HG03135 (cell line): ENCODE results near the gene PDCD5.
"Not testable (repeated sequence)": the region's sequence is repeated elsewhere in the genome, so short reads cannot be mapped to it uniquely, and the experiment has no call there.

Experiments
- ATAC-seq: cut with Tn5 transposase; IDR thresholded peaks from one replicate; pipeline ENCODE4 v1.9.1; 2021; ENCODE audit warnings: mild to moderate bottlenecking, moderate library complexity; ENCODE audit not compliant: unreplicated experiment

PDCD5 gene, protein sequence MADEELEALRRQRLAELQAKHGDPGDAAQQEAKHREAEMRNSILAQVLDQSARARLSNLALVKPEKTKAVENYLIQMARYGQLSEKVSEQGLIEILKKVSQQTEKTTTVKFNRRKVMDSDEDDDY

DNA sequence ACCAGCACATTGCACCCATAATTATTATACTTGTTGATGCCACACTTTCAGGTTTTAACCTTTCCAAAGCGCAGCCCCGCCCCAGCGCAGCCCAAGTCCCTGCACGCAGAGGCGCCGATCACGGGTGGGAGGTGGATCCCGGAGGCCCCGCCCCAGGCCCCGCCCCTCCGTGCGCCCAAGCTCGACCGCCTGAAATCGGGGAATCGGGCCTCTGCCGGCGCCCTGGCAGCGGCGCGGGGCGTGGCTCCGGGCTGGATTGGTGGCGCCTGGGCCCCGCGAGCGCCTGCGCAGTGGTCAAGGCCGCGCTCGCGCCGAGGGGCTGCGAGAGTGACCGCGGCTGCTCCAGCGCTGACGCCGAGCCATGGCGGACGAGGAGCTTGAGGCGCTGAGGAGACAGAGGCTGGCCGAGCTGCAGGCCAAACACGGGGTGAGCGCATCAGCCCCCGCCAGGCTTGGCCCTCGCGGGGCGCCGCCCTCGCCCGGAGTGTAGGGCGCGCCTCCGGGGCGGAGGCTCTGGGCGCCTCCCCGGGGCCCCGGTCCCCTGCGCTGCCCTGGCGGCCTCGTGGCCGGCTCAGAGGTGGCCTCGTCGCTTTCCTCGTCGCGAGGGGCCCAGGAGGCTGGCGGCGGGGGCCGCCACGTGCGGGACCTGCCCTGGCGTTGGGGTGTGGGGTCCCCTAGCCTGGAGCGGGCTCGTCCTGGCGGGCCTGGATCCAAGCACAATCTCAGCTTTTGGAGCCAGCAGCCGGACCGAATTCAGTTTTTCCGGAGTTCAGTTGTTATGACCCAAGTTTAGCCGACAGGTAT, at the start of gene PDCD5:
Gene PDCD5, plus strand, starts transcription at position 290 of the 804 bp plus-strand sequence. Its CDS starts 72 bp downstream, at position 362.
- peak; percentile 88 for ATAC-seq

DNA sequence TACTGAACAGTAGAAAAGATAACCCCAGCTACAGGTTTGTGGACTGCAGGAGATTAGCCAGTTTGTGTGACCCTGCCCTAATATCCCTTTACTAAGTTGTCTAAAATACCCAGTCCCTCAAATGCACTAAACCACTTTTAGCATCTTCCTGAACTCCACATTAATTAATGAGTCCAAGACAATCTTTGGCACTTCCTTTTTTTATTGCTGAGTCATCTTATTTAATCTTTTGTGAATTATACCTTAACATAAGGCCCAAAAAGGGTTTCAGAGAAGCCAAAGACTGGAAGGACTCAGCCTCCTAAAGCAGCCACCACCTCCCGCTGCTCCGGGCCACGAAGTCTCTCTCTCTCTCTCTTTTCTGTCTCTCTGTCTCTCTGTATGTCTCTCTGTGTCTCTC, 48.8 kb upstream of the PDCD5 start:
- no peak for ATAC-seq

DNA sequence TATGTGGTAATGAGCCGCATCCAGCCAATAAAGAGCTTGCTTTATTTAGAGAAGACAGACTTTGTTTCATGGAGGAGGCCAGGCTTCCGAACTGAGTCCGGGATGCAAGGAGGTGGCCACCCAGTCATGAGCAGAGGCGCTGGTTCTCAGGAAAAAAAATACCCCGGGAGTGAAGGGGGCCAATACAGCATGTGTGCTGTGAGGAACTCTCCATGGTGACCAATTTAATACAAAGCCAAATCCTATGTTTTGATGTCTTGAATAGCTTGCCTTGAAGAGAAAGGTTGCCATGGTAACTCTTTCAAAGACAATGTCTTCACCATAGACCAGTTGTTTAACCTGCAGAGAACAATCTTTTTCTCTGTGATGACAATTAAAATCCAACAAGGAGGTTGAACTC, 43.4 kb upstream of the PDCD5 start:
- ATAC-seq: no peak

DNA sequence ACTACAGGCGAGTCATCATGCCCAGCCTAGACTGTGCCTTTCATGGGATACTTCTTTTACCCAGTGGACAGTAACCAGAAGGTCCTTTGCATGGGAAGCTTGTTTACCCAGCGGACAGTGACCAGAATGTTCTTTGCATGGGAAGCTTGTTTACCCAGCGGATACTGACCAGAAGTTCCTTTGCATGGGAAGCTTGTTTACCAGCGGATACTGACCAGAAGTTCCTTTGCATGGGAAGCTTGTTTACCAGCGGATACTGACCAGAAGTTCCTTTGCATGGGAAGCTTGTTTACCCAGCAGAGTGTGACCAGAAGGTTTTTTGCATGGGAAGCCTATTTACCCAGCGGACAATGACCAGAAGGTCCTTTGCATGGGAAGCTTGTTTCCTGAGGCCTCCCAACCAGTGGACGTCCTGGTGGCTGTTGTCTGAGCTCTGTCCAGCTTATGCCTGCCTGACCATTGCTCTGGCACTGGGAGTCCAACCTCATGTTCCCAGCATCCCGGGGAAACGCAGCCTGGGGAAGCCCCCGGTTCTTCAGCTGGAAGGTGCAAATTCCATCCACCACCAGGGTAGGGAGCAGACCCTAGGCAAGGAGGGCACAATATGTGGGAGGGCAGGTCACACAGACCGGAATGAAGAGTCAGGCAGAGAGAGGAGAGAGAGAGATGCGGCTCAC, 41.6 kb upstream of the PDCD5 start:
- no peak for ATAC-seq

DNA sequence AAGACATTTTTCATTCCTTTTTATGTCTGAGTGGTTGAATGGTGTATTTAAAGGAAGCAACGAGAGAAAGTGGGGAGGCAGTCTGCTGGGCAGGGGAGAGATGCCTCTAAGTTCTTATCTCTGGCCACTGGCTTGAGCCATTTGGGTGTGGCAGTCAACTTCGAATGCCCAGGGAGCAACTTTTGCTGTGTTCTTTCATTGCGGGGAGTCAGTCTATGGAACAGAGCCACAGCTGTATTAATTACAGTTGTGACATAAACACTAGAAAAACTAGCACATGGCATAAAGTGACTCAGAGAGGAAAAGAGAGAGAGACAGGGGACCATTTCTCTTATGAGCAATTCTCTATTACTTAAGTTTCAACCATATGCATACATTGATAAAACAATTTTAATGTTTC, 40.4 kb upstream of the PDCD5 start:
- ATAC-seq: no peak

DNA sequence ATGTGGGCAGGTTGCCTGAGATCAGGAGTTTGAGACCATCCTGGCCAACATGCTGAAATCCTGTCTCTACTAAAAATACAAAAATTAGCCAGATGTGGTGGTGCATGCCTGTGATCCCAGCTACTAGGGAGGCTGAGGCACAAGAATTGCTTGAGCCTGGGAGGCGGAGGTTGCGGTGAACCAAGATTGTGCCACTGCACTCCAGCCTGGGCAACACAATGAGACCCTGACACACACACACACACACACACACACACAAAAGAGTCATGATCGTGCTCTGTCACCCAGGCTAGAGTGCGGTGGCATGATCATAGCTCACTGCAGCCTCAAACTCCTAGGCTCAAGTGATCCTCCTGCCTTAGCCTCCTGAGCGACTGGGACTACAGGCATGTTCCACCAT, 39.6 kb upstream of the PDCD5 start:
- ATAC-seq: not testable (repeated sequence)

DNA sequence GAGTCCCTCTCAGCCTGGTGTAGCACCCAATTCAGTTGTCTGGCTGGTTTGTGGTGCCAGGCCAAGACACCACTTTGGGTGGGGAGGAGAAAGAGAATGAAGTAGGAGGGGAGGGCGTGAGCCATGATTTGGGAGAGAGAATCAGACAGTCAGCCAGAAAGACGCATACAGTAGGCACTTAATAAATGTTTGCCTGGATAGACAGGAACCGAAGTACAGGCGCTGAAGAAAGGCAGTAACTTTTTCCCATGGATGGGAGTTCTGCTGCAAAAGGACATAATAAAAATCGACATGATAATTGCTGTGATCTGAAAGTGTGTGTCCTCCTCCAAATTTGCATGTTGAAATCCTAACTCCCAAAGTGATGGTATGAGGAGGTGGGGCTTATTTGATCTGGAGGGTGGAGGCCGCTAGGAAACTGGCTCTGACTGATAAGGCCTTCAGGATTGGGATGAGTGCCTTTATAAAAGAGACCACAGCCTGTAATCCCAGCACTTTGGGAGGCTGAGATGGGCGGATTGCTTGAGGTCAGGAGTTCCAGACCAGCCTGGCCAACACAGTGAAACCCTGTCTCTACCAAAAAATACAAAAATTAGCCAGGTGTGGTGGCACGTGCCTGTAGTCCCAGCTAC, 38.4 kb upstream of the PDCD5 start:
- no peak for ATAC-seq

DNA sequence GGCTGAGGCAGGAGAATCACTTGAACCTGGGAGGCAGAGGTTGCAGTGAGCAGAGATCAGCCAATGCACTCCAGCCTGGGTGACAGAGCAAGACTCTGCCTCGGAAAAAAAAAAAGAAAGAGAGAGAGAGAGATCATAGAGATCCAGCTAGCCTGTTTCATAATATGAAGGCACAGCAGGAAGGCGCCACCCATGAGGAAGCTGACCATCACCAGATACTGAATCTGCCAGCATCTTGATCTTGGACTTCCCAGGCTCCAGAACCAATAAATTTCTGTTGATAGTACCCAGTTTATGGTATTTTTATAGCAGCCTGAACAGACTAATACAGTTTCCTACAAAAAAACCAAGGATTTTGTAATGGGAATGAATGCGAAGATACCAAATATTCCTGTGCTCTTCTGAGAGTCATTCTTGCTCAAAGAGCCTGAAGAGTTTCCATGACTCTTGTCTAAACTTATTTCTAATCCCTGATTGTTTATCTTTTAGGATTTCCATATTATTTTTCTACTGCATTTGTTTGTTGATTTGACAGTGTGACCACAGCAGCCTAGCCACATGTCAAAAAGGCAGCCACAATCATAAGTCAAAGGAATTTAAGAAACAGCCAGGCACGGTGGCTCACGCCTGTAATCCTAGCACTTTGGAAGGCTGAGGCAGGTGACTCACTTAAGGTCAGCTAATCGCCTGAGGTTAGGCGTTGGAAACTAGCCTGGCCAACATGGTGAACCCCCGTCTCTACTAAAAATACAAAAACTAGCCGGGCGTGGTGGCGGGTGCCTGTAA, 37.7 kb upstream of the PDCD5 start:
- no peak for ATAC-seq

DNA sequence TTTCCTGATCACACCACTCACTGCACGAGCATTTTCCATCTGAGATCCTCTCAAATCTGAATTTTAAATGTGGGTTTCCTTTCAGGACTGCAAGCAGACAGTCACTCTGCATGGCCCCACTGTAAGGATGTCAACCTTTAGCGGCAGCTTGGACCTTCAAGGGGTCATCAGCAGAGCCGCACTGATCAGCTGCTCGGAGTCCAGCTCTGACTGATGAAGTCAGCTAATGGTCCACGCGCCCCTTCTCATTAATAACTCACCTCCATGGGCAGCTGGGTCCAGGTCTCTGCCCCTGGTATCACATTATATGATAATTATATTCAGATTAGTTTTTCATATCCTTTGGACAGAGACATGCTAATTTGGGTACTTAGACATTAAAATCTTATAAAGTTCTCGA, 36.1 kb upstream of the PDCD5 start:
- ATAC-seq: no peak

DNA sequence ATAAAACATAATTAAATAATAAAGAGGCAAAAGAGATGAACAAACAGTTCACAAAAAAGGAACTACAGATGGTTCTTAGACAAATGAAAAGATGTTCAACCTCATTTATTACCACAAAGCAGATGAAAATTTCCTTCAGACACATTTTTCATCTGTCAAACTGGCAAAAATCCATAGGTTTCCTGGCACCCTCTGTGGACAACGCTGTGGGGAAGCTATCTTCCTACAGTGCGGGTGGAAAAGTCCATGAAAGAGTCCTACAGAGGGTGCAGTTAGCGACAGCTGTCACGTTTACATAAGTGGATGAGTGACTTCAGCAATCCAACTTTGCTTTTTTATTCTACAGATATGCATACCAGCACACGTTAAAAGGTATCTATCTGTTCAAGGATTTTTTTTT, 30.3 kb upstream of the PDCD5 start:
- ATAC-seq: no peak

DNA sequence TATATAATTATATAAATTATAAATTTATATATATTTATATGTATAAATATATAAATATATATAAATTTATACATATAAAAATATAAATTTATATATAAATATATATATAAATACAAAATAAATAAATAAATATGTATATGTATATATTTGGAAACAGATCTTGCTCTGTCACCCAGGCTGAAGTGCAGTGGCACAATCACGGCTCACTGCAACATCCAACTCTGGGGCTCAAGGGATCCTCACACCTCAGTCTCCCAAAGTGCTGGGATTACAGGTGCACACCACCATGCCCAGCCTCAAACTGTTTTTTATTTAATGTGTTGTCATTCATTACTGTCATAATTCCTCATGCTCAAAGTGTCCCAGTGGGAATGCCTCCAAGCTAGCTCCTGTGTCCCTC, 25.2 kb upstream of the PDCD5 start:
- ATAC-seq: no peak

DNA sequence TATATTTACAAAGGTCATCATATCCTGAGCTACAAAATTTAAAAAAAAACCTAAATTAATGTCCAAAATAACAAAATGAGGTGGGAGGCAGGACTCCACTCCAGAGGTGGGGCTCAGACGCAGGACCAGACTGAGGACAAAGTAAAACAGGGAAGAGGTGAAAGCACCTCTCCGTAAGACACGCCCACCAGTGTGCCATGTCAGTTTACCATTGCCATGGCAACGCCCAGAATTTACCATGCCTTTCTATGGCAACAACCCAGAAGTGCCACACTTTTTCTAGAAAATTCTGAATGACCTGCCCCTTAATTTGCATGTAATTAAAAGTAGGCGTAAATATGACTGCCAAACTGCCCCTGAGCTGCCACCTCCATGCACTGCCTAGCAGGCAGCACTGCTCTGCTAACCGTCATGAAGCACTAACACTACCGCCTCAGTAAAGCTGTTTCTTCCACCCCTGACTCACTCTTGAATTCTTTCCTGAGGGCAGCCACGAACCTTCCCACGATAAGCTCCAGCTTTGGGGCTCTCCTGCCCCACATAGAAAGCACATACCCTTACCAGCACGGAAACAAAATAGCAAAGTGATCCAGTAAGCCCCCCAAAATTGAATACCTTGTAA, 22.3 kb upstream of the PDCD5 start:
- no peak for ATAC-seq

DNA sequence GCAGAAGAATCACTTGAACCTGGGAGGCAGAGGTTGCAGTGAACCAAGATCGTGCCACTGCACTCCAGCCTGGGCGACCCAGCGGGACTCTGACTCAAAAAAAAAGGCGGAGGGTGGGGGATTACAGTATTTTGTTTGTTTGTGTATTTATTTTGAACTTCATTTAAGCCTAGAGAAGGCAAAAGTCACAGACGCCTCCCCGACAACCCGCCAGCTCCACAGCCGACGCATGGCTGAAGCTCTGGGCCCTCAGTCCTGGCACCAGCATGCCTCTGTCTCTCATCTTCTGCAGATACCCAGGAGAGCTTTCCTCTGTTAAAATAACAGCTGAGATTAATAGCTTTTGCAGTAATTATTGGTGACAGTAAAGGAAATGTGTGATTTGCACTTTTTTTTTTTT, 17.2 kb upstream of the PDCD5 start:
- ATAC-seq: no peak

DNA sequence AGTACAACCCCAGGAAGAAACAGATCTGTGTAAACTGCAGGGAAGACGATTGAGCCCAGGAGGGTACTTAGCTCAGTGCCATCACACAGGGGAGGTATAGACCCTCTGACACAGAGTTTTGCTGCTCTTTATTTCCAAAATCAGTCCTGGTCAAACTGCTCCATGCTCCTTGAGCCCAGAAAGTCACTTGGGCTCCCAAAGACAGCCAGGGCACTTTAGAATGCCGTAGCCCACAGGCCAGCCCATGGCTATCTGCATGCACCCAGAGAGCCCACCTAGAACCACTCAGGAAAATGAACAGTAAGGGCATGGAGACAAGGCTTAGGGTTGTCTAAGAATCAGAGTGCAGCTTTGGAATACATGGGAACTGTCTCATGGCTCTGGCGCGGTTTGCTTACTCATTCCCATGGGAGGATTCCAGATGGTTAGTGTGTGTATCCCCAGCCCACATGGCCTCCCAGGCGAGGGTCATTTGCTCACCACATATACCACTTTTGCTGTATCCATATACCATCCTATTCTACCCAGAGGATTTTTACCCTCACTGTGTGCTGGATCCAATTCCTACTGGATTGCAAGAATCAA, 14.7 kb upstream of the PDCD5 start:
- ATAC-seq: no peak

DNA sequence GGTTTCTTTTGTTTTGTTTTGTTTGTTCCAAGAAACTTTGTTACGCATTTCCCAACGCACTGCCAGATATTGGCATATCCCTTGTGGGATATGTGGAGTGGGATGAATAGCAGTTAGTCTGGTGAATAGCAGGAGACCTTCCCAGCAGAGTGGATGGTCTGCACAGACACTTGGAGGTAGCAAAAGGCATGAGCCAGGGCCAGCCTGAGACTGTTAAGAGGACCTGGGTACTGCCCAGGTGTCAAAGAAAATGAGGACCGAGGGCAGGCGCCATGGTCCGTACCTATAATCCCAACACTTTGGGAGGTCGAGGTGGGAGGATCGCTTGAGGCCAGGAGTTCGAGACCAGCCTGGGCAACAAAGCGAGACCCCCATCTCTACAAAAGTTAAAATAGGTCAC, 13.5 kb upstream of the PDCD5 start:
- no peak for ATAC-seq

DNA sequence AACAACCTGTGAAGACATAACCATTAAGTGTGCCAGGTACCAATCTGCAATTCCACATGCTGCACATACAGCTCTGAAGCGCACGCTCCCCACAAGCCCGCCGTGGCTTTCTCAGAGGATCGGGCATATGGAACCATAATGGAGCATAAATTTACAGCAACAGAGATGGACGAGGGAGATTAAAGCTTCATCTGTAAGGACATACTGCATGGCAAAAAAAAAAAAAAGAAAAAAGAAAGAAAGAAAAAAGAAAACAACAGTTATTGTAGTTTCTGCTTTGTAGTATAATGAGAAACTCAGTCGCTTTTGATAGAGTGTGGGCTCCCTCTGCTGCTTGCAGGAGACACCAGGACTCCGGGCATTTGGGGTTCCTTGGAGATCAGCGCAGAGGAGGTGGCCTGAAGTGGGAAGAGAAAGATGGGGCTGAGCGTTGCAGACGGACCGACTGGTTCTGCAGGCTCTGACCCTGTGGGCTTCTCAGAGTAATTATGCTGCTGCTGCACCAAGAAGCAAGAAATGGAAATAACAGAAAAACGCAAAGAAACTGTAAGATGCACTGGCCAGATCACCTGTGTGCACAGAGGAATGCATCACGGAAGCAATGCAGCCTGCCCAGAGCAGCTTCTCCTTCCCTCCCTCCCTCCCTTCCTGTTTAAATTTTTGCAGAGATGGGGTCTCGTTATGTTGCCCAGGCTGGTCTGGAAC, 10.8 kb upstream of the PDCD5 start:
- ATAC-seq: no peak

DNA sequence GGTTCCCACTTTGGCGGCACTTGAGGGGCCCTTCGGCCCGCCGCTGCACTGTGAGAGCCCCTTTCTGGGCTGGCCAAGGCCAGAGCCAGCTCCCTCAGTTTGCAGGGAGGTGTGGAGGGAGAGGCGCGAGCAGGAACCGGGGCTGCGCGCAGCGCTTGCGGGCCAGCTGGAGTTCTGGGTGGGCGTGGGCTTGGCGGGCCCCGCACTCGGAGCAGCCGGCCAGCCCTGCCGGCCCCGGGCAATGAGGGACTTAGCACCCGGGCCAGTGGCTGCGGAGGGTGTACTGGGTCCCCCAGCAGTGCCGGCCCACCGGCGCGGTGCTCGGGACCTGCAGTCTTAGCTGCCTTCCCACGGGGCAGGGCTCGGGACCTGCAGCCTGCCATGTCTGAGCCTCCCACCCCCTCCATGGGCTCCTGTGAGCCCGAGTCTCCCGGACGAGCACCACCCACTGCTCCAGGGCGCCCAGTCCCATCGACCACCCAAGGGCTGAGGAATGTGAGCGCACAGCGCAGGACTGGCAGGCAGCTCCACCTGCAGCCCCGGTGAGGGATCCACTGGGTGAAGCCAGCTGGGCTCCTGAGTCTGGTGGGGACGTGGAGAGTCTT, 9.4 kb upstream of the PDCD5 start:
- not testable (repeated sequence) for ATAC-seq

DNA sequence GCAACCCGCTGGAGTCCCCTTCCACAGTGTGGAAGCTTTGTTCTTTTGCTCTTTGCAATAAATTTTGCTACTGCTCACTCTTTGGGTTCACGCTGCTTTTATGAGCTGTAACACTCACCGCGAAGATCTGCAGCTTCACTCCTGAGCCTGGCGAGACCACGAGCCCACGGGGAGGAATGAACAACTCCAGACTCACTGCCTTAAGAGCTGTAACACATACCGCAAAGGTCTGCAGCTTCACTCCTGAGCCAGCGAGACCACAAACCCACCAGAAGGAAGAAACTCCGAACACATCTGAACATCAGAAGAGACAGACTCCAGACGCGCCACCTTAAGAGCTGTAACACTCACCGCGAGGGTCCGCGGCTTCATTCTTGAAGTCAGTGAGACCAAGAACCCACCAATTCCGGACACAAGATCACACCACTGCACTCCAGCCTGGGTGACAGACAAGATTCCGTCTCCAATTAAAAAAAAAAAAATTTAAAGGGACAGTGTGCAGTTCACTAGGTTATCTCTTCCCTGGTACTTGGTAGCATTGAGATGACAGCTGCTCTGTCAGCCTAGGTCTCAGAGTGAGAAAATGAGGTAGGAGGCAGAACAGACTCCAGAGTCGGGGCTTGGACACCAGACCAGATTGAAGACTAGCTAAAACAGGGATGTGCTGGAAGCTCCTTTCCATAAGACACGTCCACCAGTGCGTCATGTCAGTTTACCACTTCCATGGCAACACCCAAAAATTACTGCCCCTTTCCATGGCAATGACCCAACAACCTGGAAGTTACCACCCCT, 8.1 kb upstream of the PDCD5 start:
- ATAC-seq: not testable (repeated sequence)

DNA sequence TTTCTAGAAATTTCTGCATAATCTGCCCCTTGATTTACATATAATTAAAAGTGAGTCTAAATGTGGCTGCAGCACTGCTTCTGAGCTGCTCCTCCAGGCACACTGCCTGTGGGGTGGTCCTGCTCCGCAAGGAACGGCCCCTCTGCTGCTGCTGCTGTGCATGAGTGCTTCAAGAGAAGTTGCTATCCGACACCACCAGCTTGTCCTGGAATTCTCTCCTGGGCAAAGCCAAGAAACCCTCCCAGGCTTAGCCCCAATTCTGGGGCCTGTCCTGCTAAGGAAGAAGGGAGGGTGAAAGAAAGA, 7.5 kb upstream of the PDCD5 start:
- no peak for ATAC-seq
